DMS53 (cell line): ENCODE data around the gene KLHL14.
"Not testable (repeated sequence)": the region's sequence is repeated elsewhere in the genome, so short reads cannot be mapped to it uniquely, and the experiment has no call there.

ENCODE experiments used
- DNase-seq: peaks from one replicate; lab custom pipeline; 2025; lab: John Stamatoyannopoulos, UW

The KLHL14 gene

GRCh38 chr18:32714571-32715148 lies 58.2 kb downstream of the KLHL14 start:
- peak; percentile 87 for DNase-seq

GRCh38 chr18:32712860-32713259 lies 60.0 kb downstream of the KLHL14 start:
- DNase-seq = no peak

GRCh38 chr18:32711862-32712261 lies 61.0 kb downstream of the KLHL14 start:
- no peak for DNase-seq

GRCh38 chr18:32707586-32707985 lies 65.2 kb downstream of the KLHL14 start:
- DNase-seq = peak; percentile 28

- peak; percentile 77 for DNase-seq
Observed at GRCh38 chr18:32707147-32707546, 65.7 kb downstream of the KLHL14 start.

GRCh38 chr18:32701313-32701712 lies 71.5 kb downstream of the KLHL14 start:
- DNase-seq = peak; percentile 9

GRCh38 chr18:32698153-32698552 lies 74.7 kb downstream of the KLHL14 start:
- DNase-seq = no peak

- no peak for DNase-seq
Observed at GRCh38 chr18:32696376-32696775, 76.4 kb downstream of the KLHL14 start.

GRCh38 chr18:32695534-32695933 lies 77.3 kb downstream of the KLHL14 start:
- no peak for DNase-seq

- no peak for DNase-seq
Observed at GRCh38 chr18:32688821-32689220, 84.0 kb downstream of the KLHL14 start.

- no peak for DNase-seq
Observed at GRCh38 chr18:32684940-32685339, 87.9 kb downstream of the KLHL14 start.

GRCh38 chr18:32684096-32684495 lies 88.7 kb downstream of the KLHL14 start:
- DNase-seq = no peak

GRCh38 chr18:32683044-32683443 lies 89.8 kb downstream of the KLHL14 start:
- peak; percentile 29 for DNase-seq

- no peak for DNase-seq
Observed at GRCh38 chr18:32677578-32677977, 95.2 kb downstream of the KLHL14 start.

GRCh38 chr18:32674491-32674890 lies 98.3 kb downstream of the KLHL14 start:
- peak; percentile 73 for DNase-seq

- no peak for DNase-seq
Observed at GRCh38 chr18:32672398-32672797, 100.4 kb downstream of the KLHL14 start.

- DNase-seq = no peak
Observed at GRCh38 chr18:32670727-32671126, 102.1 kb downstream of the KLHL14 start.

- DNase-seq = peak; percentile 24
Observed at GRCh38 chr18:32669549-32670165, 103.2 kb downstream of the KLHL14 start.

- DNase-seq = no peak
Observed at GRCh38 chr18:32668956-32669355, 103.9 kb downstream of the KLHL14 start.

- peak; percentile 47 for DNase-seq
Observed at GRCh38 chr18:32661486-32662299, 111.1 kb downstream of the KLHL14 start.

- not testable (repeated sequence) for DNase-seq
Observed at GRCh38 chr18:32654507-32654906, 118.3 kb downstream of the KLHL14 start.

- DNase-seq = not testable (repeated sequence)
Observed at GRCh38 chr18:32637659-32638058, 135.2 kb downstream of the KLHL14 start.

GRCh38 chr18:32637226-32637625 lies 135.6 kb downstream of the KLHL14 start:
- no peak for DNase-seq
